ENCODE data around the gene GSN.
A peak's percentile ranks its signal among the peaks of the same experiment; 100 is the strongest.

The GSN gene

DNA sequence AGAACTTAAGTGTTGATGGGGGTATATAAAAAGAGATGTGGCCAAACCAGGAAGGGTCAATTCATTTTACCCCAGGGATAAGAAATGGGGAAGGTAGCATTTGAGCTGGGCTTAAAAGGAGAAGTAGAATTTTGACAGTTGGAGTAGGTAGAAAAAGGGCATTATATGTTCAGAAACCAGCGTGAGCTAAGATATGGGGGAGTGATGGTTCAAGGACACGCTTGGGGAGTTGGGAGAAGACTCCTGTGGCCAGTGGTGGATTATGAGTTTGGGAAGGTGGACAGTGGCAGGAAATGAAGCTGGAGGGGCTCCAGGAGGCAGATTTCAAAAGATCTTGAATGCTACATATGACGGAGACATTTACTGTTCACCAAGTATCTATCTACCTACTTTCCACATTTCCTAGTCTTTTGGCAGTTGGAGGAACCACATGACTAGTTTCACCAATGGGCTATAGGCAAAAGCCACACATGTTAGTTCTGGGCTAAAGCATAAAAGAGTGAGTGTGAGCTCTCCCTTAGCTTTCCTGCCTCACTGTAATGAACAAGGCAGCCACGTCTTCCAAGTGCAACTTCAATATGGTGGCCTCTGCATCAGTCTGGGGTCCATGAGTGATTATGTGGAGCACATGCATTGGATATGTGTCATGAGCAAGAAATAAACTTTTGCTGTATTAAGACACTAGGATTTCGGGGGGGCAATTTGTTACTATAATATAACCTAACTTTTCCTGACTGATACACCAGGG, 15.7 kb upstream of the GSN start:
- no peak overlapping the region for H3K9ac ChIP-seq (ENCODE audit: low read length)
- no peaks in the 10 kb centered on the region for H3K9me3 ChIP-seq (ENCODE audit: low read length)
- H3K27ac ChIP-seq (ENCODE audit: low read depth, low read length) = no peak overlapping the region
- H3K4me3 ChIP-seq (ENCODE audit: low read depth in 1 of 2, low read length in 2 of 2) = no peak overlapping the region
- H3K4me1 ChIP-seq (ENCODE audit: insufficient read depth, low read length) = no peaks in the 10 kb centered on the region
- no peaks in the 10 kb centered on the region for H3K36me3 ChIP-seq (ENCODE audit: insufficient read depth, low read length)
- H3K27me3 ChIP-seq (ENCODE audit: control insufficient read depth in 1 of 2, insufficient read depth in 2 of 2, low read length in 2 of 2) = no peaks in the 10 kb centered on the region

GRCh38 chr9:121253162-121253561, 14.8 kb upstream of the GSN start:
- Histone ChIP-seq H3K4me1 (ENCODE audit: insufficient read depth, low read length) (no peaks in the 10 kb centered on the region), H3K9me3 (ENCODE audit: low read length) (no peaks in the 10 kb centered on the region), H3K4me3 (ENCODE audit: low read depth in 1 of 2, low read length in 2 of 2) (no peak overlapping the region), H3K27ac (ENCODE audit: low read depth, low read length) (no peak overlapping the region), H3K9ac (ENCODE audit: low read length) (no peak overlapping the region), H3K27me3 (ENCODE audit: control insufficient read depth in 1 of 2, insufficient read depth in 2 of 2, low read length in 2 of 2) (no peaks in the 10 kb centered on the region), H3K36me3 (ENCODE audit: insufficient read depth, low read length) (no peaks in the 10 kb centered on the region)

- H3K36me3 ChIP-seq (ENCODE audit: insufficient read depth, low read length) = no peaks in the 10 kb centered on the region
- H3K9me3 ChIP-seq (ENCODE audit: low read length) = no peaks in the 10 kb centered on the region
- H3K27me3 ChIP-seq (ENCODE audit: control insufficient read depth in 1 of 2, insufficient read depth in 2 of 2, low read length in 2 of 2) = no peaks in the 10 kb centered on the region
- H3K4me3 ChIP-seq (ENCODE audit: low read depth in 1 of 2, low read length in 2 of 2) = no peak overlapping the region
- no peaks in the 10 kb centered on the region for H3K4me1 ChIP-seq (ENCODE audit: insufficient read depth, low read length)
- H3K9ac ChIP-seq (ENCODE audit: low read length) = no peak overlapping the region
- H3K27ac ChIP-seq (ENCODE audit: low read depth, low read length) = no peak overlapping the region
Observed at GRCh38 chr9:121253821-121254501, 14.0 kb upstream of the GSN start.

DNA sequence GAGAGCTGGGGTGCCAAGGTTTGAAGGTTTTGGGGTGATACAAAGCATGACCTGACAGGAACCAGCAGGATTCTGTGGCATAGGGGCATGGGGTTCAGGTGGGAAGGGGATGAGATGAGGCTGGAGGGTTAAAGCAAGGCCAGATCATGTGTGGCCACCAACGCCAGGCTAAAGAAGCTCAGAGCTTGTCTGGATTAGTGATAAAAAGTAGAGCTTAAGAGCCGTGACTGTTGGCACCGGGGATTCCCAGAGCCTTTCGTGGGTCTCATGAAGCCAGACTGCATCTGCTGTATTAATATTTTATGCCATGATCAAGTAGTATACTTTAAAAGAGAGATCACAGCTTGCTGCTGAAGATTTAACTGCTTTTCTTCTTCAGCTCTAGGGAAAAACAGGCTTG, 8.5 kb upstream of the GSN start:
- Histone ChIP-seq H3K36me3 (ENCODE audit: insufficient read depth, low read length) (no peaks in the 10 kb centered on the region), H3K9me3 (ENCODE audit: low read length) (no peaks in the 10 kb centered on the region), H3K9ac (ENCODE audit: low read length) (no peak overlapping the region), H3K4me1 (ENCODE audit: insufficient read depth, low read length) (peaks cover 31% of the 10 kb centered on the region), H3K27me3 (ENCODE audit: control insufficient read depth in 1 of 2, insufficient read depth in 2 of 2, low read length in 2 of 2) (no peaks in the 10 kb centered on the region), H3K27ac (ENCODE audit: low read depth, low read length) (no peak overlapping the region), H3K4me3 (ENCODE audit: low read depth in 1 of 2, low read length in 2 of 2) (no peak overlapping the region)

- Histone ChIP-seq H3K4me1 (ENCODE audit: insufficient read depth, low read length) (peaks cover 31% of the 10 kb centered on the region), H3K27me3 (ENCODE audit: control insufficient read depth in 1 of 2, insufficient read depth in 2 of 2, low read length in 2 of 2) (no peaks in the 10 kb centered on the region), H3K27ac (ENCODE audit: low read depth, low read length) (no peak overlapping the region), H3K9me3 (ENCODE audit: low read length) (no peaks in the 10 kb centered on the region), H3K9ac (ENCODE audit: low read length) (no peak overlapping the region), H3K36me3 (ENCODE audit: insufficient read depth, low read length) (no peaks in the 10 kb centered on the region), H3K4me3 (ENCODE audit: low read depth in 1 of 2, low read length in 2 of 2) (no peak overlapping the region)
Observed at GRCh38 chr9:121259935-121260334, 8.0 kb upstream of the GSN start.

GRCh38 chr9:121260457-121261106, 7.4 kb upstream of the GSN start:
- peak overlapping the region; percentile 4 for H3K9ac ChIP-seq (ENCODE audit: low read length)
- H3K36me3 ChIP-seq (ENCODE audit: insufficient read depth, low read length) = no peaks in the 10 kb centered on the region
- no peaks in the 10 kb centered on the region for H3K27me3 ChIP-seq (ENCODE audit: control insufficient read depth in 1 of 2, insufficient read depth in 2 of 2, low read length in 2 of 2)
- peak overlapping the region; percentile 79 for H3K27ac ChIP-seq (ENCODE audit: low read depth, low read length)
- no peak overlapping the region for H3K4me3 ChIP-seq (ENCODE audit: low read depth in 1 of 2, low read length in 2 of 2)
- no peaks in the 10 kb centered on the region for H3K9me3 ChIP-seq (ENCODE audit: low read length)
- peaks cover 35% of the 10 kb centered on the region for H3K4me1 ChIP-seq (ENCODE audit: insufficient read depth, low read length)

- peak overlapping the region; percentile 79 for H3K27ac ChIP-seq (ENCODE audit: low read depth, low read length)
- no peaks in the 10 kb centered on the region for H3K9me3 ChIP-seq (ENCODE audit: low read length)
- no peaks in the 10 kb centered on the region for H3K36me3 ChIP-seq (ENCODE audit: insufficient read depth, low read length)
- H3K9ac ChIP-seq (ENCODE audit: low read length) = peak overlapping the region; percentile 4
- H3K4me1 ChIP-seq (ENCODE audit: insufficient read depth, low read length) = peaks cover 40% of the 10 kb centered on the region
- no peak overlapping the region for H3K4me3 ChIP-seq (ENCODE audit: low read depth in 1 of 2, low read length in 2 of 2)
- no peaks in the 10 kb centered on the region for H3K27me3 ChIP-seq (ENCODE audit: control insufficient read depth in 1 of 2, insufficient read depth in 2 of 2, low read length in 2 of 2)
Observed at GRCh38 chr9:121261107-121261460, 6.9 kb upstream of the GSN start.

GRCh38 chr9:121261755-121262154, 6.2 kb upstream of the GSN start:
- Histone ChIP-seq H3K27me3 (ENCODE audit: control insufficient read depth in 1 of 2, insufficient read depth in 2 of 2, low read length in 2 of 2) (no peaks in the 10 kb centered on the region), H3K36me3 (ENCODE audit: insufficient read depth, low read length) (no peaks in the 10 kb centered on the region), H3K27ac (ENCODE audit: low read depth, low read length) (peak overlapping the region; percentile 79), H3K4me3 (ENCODE audit: low read depth in 1 of 2, low read length in 2 of 2) (no peak overlapping the region), H3K4me1 (ENCODE audit: insufficient read depth, low read length) (peaks cover 47% of the 10 kb centered on the region), H3K9ac (ENCODE audit: low read length) (peak overlapping the region; percentile 4), H3K9me3 (ENCODE audit: low read length) (no peaks in the 10 kb centered on the region)

DNA sequence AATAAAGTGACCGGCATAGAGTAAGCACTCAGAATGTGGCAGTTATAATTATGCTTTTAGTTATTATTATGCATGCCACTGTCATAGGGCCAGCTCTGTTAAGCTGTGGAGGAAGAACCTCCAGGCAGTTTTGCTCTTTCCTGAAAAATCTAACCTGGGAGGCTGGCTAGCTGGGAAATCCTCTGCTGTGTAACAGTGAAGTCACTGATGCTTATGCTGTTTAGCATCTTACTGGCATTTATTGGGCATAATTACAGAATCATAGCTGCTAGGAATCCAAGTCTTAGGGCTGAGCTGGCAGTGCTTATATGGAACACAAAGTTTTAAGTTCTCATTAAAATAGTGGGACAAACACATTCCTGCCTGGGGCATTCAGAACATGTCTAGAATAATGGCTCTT, 5.5 kb upstream of the GSN start:
- H3K36me3 ChIP-seq (ENCODE audit: insufficient read depth, low read length) = no peaks in the 10 kb centered on the region
- H3K27ac ChIP-seq (ENCODE audit: low read depth, low read length) = peak overlapping the region; percentile 79
- H3K4me1 ChIP-seq (ENCODE audit: insufficient read depth, low read length) = peaks cover 54% of the 10 kb centered on the region
- peak overlapping the region; percentile 4 for H3K9ac ChIP-seq (ENCODE audit: low read length)
- H3K9me3 ChIP-seq (ENCODE audit: low read length) = no peaks in the 10 kb centered on the region
- H3K4me3 ChIP-seq (ENCODE audit: low read depth in 1 of 2, low read length in 2 of 2) = no peak overlapping the region
- H3K27me3 ChIP-seq (ENCODE audit: control insufficient read depth in 1 of 2, insufficient read depth in 2 of 2, low read length in 2 of 2) = no peaks in the 10 kb centered on the region

- H3K9ac ChIP-seq (ENCODE audit: low read length) = no peak overlapping the region
- no peaks in the 10 kb centered on the region for H3K27me3 ChIP-seq (ENCODE audit: control insufficient read depth in 1 of 2, insufficient read depth in 2 of 2, low read length in 2 of 2)
- H3K9me3 ChIP-seq (ENCODE audit: low read length) = no peaks in the 10 kb centered on the region
- peaks cover 57% of the 10 kb centered on the region for H3K4me1 ChIP-seq (ENCODE audit: insufficient read depth, low read length)
- no peak overlapping the region for H3K4me3 ChIP-seq (ENCODE audit: low read depth in 1 of 2, low read length in 2 of 2)
- peak overlapping the region; percentile 79 for H3K27ac ChIP-seq (ENCODE audit: low read depth, low read length)
- H3K36me3 ChIP-seq (ENCODE audit: insufficient read depth, low read length) = no peaks in the 10 kb centered on the region
Observed at GRCh38 chr9:121262953-121263352, 5.0 kb upstream of the GSN start.

GRCh38 chr9:121266356-121266755, 1.6 kb upstream of the GSN start:
- H3K4me1 ChIP-seq (ENCODE audit: insufficient read depth, low read length) = peaks cover 65% of the 10 kb centered on the region
- no peak overlapping the region for H3K9ac ChIP-seq (ENCODE audit: low read length)

More at GRCh38 chr9:121266356-121266755, 1.6 kb upstream of the GSN start:
- H3K9me3 ChIP-seq (ENCODE audit: low read length) = no peaks in the 10 kb centered on the region
- peak overlapping the region; percentile 96 for H3K27ac ChIP-seq (ENCODE audit: low read depth, low read length)
- H3K27me3 ChIP-seq (ENCODE audit: control insufficient read depth in 1 of 2, insufficient read depth in 2 of 2, low read length in 2 of 2) = no peaks in the 10 kb centered on the region
- H3K36me3 ChIP-seq (ENCODE audit: insufficient read depth, low read length) = no peaks in the 10 kb centered on the region
- peak overlapping the region in 1 of 2 donors; percentile 48 for H3K4me3 ChIP-seq (ENCODE audit: low read depth in 1 of 2, low read length in 2 of 2)

Measured in muscle layer of colon (tissue), 2 donors.